HL-60/S4 (cell line): ENCODE results near the gene FAM32A.

Experiments
- in situ Hi-C: fragments of 300-500 bp; cut with MboI; formaldehyde crosslinking; loops from 2 replicates; pipeline ENCODE4 v1.14.3; 2022; ENCODE audit warnings: low sequenced_read_pairs

The FAM32A gene

DNA sequence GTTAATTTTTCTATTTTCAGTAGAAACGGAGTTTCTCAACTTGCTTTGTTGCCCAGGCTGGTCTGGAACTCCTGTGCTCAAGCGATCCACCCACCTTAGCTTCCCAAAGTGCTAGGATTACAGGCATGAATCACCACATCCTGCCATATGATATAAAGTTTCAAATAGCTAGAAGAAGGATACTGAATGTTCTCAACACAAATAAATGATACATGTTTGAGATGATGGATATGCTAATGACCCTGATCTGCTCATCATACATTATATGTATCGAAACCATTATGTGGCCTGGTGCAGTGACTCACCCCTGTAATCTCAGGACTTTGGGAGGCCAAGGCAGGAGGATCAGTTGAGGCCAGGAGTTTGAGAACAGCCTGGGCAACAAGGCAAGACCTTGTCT lies 23.4 kb upstream of the FAM32A start:
- in situ Hi-C loops = no loop called here

DNA sequence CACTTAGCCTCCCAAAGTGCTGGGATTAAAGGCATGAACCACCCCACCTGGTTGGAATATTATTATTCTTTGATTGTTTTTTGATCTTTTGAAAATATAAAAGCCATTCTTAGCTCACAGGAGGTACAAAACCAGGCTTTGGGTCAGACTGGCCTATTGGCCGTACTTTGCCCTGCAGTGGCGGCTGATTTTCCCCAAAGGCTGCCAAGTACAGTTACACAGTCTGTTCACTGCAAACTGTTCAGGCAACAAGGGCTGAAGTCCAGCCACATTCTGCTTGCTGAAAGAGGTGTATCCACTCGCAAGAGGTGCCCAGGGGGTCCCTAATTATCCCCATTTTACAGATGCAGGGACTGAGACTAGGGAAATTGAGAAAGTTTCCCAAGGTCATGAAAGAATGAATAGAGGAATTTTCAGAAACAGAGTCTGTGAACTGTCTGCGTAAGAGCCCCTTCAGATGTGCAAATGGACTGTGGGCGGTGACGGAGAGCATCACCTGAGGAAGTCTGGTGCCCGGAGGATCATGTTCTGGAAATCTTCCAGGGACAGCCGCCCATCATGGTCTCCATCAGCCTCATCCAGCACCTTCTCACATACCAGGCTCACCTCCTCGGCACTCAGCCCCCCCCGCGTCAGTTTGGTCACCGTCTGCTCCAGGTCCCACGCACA lies 20.9 kb upstream of the FAM32A start:
- in situ Hi-C loops = no loop called here

DNA sequence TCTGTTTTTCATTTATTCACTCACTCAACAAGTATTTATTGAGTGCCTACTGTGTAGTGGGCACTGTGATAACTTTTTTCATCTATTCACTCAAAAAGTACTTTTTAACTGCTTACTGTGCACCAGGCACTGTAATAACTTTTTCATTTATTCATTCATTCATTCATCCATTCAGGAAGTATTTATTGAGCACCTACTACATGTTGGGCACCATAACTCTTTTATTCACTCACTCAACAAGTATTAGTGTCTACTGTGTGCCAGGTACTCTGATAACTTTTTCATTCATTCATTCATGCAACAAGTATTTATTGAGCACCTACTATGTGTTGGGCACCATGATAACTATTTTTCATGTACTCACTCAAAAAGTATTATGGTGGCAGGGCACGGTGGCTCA lies 18.8 kb upstream of the FAM32A start:
- in situ Hi-C loops = no loop called here

DNA sequence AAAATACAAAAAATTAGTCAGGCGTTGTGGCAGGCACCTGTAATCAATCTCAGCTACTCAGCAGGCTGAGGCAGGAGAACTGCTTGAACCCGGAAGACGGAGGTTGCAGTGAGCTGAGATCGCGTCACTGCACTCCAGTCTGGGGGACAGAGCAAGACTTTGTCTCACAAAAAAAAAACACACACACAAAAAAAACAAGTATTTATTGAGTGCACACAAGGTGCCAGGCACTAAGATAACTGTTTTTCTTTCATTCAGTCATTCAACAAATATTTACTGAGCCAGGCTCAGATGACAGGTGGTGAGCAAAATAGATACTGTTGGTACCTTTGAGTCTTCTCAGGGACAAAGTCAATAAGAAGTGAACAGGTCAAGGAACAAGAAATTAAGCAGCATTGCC lies 18.2 kb upstream of the FAM32A start:
- in situ Hi-C loops = no loop called here

DNA sequence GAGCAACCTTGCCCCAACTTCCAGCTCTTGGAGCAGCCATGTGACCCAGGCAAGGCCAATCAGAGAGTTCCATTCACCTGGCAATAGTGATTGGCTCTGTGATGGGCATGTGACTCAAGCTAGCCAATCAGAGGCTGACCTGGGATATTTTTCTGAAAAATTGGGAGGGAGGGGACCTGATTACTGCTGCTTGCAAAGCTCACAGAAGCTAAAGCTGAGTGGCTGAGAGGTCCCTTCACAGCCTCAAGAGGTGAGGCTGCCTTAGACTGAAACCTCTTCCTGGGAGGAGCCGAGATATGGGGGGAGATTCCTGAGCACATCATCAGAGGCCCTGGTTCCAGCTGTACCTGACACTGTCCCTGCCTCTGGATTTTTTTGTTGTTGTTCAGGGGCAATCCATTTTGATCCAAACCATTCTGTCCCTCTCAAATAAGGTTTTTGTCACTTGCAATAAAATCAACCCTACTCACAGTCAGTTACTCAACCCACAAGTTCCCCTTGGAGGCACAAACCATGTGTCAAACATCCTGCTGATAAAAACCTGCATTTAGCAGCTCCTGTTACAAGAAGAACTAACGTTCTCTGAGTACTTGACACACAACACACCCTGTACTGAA lies 16.6 kb upstream of the FAM32A start:
- in situ Hi-C loops = no loop called here

DNA sequence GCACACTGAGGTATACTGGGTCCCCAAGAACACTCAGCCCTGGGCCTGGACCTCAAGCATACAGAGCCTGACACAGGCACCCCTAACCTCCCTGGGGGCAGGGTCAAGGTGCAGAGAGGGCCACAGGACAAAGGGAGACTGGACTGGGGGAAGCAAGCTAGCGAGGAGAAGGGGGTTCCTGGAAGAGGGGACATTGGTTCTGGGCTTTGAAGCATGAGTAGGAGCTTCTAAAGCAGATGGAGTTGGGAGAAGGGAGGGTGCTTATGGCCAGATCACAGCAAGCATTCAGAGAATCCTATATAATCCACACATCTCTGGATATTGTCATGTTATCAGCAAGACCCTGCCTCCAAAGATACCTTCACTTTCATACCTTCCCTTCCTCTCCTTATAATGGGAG lies 15.1 kb upstream of the FAM32A start:
- in situ Hi-C loops = loop anchor here (10.0 kb wide), 1 partner anchor 105 kb away; no protein-coding TSS in a partner anchor

DNA sequence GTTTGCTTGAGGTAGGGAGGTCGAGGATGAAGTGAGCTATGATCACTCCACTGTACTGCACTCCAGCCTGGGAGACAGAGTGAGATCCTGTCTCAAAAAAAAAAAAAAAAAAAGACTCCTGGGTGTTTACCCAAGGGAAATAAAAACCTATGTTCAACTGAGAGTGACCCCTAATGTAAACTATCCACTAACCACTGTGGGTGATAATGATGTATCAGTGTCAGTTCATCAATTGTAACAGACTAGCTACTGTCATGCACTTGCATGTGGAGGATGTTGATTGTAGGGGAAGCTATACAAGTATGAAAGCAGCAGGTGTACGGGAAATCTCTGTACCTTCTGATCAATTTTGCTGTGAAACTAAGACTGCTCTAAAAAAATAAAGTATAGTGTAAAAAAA lies 9.3 kb upstream of the FAM32A start:
- in situ Hi-C loops = loop anchor here (10.0 kb wide), 1 partner anchor 111 kb away; no protein-coding TSS in a partner anchor

DNA sequence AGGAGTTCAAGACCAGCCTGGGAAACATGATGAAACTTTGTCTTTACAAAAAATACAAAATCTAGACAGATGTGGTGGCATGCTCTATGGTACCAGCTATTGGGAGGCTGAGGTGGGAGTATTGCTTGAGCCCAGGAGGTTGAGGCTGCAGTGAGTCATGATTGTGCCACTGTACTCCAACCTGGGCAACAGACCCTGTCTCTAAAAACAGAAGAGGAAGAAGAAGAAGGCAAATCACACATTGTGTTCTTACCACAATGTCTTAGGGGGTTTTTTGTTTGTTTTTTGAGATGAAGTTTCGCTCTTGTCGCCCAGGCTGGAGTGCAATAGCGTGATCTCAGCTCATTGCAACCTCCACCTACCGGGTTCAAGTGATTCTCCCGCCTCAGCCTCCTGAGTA lies 6.3 kb upstream of the FAM32A start:
- in situ Hi-C loops = loop anchor here (10.0 kb wide), 1 partner anchor 114 kb away; no protein-coding TSS in a partner anchor

DNA sequence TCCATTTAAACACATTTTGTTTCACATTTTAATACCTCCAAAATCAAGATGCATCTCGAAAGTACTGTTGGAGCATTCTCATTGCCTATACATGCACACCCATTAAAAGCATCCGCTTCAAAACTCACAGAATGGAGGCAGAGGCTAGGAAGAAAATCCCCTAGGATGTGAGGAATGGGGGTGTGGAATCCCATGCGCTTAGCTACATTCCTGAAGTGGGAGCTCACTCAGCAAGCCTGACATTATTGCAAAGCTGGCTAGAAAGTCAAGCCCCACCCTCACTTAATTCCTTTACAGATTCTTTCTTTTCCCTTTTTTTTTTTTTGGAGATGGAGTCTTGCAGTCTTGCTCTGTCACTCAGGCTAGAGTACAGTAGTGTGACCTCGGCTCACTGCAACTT lies 4.6 kb upstream of the FAM32A start:
- in situ Hi-C loops = loop anchor here (10.0 kb wide), 1 partner anchor 556 kb away; no protein-coding TSS in a partner anchor

DNA sequence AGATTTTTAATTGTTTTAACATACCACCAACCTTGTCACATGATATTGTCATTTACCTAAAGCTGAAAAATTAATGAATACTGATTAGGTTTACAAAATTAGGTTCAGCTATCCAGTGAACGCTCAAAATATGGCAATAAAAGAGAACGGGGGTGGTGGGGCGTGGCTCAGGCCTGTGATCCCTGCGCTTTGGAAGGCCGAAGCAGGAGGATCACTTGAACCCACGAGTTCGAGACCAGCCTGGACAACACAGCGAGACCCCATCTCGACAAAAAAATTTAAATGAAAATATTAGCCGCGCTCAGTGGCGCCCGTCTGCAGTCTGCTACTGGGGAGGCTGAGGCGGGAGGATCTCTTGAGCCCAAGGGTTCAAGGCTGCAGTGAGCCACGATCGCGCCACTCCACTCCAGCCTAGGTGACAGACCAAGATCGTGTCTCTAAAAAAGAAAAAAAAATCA lies 516 bp upstream of the FAM32A start:
- in situ Hi-C loops = loop anchor here (10.0 kb wide), 1 partner anchor 560 kb away; no protein-coding TSS in a partner anchor

DNA sequence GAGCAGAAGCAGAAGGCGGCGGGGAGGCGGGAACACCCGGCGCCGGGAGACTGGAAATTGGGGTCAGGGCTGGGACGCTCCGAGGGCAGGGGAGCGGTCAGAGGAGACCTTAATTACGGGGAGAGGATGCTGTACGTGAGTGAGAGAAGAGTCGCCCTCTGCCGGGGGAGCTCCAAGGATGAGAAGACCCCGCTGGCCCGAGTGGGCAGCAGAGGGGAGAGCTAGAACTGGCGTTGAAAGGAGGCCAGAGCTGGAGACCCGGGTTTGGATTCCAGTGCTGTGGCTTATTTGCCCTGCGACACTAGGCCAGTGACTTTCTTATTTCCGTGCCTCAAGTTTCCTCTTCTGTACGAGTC lies 536 bp downstream of the FAM32A start:
- in situ Hi-C loops = loop anchor here (10.0 kb wide), 1 partner anchor 561 kb away; no protein-coding TSS in a partner anchor

DNA sequence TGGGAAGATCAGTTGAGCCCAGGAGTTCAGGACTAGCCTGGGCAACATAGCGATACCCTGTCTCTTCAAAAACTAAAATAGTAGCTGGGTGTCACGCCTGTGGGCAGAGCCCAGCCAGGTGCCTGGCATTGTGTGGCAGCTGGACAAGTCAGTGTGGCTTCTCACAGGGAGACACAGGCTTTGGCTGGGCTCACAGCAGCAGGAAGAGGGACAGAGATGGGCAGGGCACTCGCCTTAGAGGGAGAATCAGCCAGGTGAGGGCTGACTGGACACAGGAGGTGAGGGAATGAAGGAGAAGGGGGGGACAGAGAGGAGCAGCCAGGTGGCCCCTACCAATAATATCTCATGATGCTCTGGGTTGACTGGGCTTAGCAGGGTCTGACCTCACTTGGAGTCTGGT lies 3.3 kb downstream of the FAM32A start:
- in situ Hi-C loops = loop anchor here (10.0 kb wide), 1 partner anchor 564 kb away; no protein-coding TSS in a partner anchor

DNA sequence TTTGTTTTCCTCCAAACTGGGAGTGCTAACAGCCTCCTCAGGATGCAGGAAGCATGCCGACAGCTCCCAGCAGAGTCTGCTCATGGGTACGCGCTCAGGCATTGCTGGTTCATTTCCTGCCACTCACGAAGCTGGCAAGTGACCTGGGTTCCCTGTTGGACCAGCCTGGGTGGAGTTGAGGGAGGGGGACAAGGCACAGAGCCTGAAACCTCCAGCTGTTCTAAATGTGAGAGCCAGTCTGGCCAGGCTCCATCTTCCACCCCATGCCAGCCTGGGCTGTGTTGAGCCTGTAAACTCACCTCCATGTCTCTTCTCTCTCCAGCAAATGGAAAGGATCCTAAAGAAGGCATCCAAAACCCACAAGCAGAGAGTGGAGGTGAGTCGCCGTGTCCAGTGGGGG lies 5.0 kb downstream of the FAM32A start:
- in situ Hi-C loops = no loop called here

DNA sequence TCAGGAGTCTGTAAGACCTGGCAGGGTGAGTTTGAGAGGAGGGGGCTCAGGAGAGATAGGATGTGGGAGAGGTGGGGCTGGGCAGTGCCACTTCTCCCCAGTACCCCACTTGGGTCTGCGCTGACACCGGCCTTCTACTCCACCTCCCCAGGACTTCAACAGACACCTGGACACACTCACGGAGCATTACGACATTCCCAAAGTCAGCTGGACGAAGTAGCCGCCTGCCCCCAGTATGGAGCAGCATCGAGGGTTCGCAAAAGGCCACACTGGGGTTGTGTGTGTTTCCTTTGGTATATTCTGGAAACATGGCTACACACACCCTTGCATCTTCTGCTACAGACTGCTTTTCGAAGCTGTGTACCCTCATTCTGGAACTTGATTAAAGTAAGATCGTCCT lies 5.5 kb downstream of the FAM32A start:
- in situ Hi-C loops = no loop called here

DNA sequence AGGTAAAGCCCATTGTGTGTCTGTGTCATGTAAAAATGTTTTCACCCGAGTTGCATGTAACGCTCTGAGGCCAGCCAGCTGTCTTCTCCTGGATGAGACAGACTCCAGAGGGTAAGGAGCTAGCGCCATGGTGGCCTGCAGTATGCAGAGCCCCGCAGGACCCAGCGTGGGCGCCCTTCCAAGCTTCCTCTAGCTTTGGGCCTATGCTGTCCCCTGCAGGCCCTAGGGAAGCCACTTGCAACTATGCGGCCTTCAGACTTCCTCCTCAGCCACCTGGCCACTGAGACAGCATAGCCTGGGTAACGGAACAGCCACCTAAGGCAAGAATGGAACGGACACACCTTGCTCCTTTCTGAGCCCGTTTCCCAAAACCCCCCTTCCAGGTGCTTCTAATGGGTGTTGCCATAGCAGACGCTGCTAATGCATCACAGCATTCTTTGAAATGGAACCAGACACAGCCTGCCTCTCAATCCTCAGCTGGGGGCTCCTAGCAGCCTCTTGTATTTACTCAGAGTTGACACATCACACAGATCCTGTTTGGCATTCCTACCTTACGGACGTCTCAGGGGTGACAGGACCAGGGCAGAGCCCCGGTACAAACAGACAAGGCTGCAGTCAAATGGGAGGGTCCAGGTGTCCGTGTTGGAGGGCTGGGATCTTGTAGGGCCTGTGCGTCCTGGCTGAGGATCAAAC lies 6.2 kb downstream of the FAM32A start:
- in situ Hi-C loops = no loop called here

DNA sequence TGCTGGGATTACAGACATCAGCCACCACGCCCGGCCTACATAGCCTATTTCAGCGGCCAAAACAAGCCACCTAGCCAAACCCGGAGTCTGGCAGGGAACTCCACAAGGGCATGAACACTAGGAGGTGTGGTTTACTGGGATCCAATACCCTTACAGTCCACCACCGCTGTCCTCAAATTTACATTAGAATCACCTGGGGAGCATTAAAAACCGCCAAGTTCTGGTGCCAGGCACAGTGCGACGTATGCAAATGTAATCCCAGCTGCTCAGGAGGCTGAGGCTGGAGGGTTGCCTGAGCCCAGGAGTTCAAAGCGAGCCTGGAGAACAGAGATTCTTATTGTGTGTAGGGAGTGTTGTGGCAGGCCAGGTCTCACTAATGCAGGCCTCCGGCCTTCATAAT lies 8.3 kb downstream of the FAM32A start:
- in situ Hi-C loops = no loop called here

DNA sequence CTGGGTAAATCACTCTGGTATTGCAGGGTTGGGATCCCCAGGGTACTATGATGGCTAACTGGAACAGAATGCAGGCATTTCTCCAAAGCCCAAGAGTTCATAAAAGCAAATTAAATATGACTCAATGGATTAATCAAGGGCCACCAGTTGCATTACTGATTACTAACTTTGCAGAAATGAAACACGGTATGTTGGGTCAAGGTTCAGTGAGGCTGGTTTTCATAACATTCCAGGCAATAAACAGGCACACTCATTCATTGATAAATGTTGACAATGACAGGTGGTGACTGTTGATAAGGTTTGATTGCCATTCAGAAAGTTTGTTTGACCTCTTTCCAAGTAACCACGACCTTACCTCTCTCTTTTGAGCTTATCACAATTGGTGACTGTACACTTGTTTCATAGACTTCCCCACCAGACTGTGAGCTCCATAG lies 12.0 kb downstream of the FAM32A start:
- in situ Hi-C loops = no loop called here

DNA sequence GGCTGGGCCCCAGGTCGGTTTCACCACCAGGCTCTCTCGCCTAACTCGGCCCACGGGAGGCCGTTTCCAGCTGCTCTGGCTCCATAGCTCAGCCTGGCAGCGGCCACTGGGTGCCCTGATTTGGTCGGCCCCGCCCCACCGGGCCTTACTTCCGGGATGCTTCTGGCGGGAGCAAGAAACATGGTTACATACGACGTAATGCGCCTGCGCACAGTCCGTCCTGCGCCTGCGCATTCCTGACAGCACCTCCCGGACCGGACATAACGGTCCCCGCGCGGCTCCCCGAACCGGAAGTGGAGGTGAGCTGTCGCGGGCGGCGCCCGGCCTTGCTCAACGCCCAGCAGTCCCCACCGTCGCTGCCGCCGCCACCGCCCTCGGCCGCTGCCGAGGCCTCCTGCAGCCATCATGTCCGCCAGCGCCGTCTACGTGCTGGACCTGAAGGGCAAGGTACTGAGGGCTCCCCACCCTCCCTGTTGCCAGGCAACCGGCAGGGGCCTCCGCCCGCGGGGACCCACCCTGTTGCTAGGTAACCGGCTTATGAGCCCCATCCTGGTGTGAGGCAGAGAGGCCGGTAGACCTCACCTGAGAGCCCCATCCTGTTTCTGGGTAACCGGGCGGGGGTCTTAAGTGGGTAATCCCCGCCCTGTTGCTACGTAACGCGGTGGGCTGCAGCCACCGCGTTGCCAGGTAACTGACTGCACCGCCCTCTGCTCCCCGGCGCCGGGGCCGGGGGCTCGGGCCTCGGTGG lies 12.6 kb downstream of the FAM32A start, which contains the start of gene AP1M1:
Gene AP1M1, plus strand, starts transcription at position 290 of the 748 bp plus-strand sequence. Its CDS starts 116 bp downstream, at position 406.
- in situ Hi-C loops = no loop called here

DNA sequence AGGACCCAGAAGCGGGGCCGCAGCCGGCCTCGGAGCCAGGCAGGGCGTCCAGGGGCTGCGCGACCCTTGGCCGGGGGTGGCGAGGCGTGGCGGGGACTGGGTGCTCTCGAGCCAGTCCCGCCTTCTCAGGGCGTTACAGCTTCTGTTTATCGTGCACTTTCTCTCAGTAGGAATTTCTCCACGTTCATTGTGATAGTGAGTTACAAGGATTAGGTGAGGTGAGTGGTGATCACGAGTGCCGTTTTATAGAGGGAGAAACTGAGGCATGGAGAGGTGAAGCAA lies 13.1 kb downstream of the FAM32A start:
- in situ Hi-C loops = no loop called here

DNA sequence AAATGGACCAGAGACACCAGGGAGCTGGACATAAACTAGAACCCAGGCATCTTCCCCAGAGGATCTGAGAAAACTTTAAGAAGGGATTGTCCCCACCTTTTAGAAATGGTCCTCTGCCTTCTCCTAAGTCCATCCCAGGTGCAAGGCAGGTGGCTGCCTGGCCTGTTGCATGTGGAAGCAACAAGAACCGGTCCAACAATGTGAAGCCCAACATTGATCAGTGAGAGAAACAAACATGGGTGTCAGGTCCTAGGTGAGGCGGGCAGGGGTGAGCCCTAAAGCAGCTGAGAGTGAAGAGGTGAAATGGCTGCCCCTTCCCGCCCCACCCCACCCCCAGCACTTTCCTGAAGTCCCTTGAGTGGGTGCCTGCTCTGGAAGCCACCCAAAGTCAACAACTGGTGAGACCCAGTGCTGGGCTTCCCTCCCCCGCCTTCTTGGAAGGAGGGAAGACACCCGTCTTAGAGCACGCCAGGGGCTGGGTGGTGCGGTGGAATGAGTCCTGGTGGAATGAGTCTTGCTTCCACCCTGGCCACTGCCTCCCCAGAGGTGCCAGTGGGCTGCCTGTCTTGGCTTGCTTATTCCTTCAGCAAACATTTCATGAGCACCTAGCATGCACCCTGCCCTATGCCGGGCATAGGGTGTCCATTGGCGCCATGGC lies 14.2 kb downstream of the FAM32A start:
- in situ Hi-C loops = no loop called here
